Measurements from ENCODE around the gene COX14. TPM values are rescaled to one million over a fixed set of nuclear protein-coding genes. Genes with fewer than 3 reads are reported as not detected.

COX14 gene
- polyA plus RNA-seq, 3 donors, result 63.8 to 257 (median 231) TPM

GRCh38 chr12:50142993-50143392 lies 31.0 kb downstream of the COX14 start:
- Histone ChIP-seq H2AFZ (ENCODE audit: insufficient read depth, low read depth, low read length, poor library complexity, severe bottlenecking) (no peak overlapping the region), H3K4me3 (replicated peaks in 1 of 3; ENCODE audit: low read depth in 2 of 3, low read length in 3 of 3) (no peak overlapping the region), H3K4me2 (replicated peaks; ENCODE audit: extremely low read depth, low read length, poor library complexity, severe bottlenecking) (no peak overlapping the region), H3K4me1 (ENCODE audit: control insufficient read depth in 1 of 2, insufficient read depth in 2 of 2, low read length in 2 of 2) (no peaks in the 10 kb centered on the region), H3K27ac (ENCODE audit: low read depth in 1 of 2, low read length in 2 of 2) (no peak overlapping the region), H4K20me1 (ENCODE audit: insufficient read depth, low read length) (peaks cover 13% of the 10 kb centered on the region), H3K79me2 (ENCODE audit: insufficient read depth, low read length) (peaks cover 7% of the 10 kb centered on the region), H3K9me3 (replicated peaks in 1 of 2; ENCODE audit: control insufficient read depth in 1 of 2, insufficient read depth in 1 of 2, low read length in 2 of 2) (no peaks in the 10 kb centered on the region), H3K27me3 (ENCODE audit: control insufficient read depth in 2 of 2, insufficient read depth in 2 of 2, low read length in 2 of 2) (no peaks in the 10 kb centered on the region), H3K9ac (ENCODE audit: insufficient read depth, low read length, poor library complexity, severe bottlenecking) (no peak overlapping the region), H3K36me3 (replicated peaks in 1 of 2; ENCODE audit: control insufficient read depth in 1 of 2, insufficient read depth in 2 of 2, low read length in 2 of 2) (peaks cover 37 to 66% of the 10 kb centered on the region in 2 donors)
- H3K4me3 Mint-ChIP-seq, result no peak overlapping the region
- H3K27me3 Mint-ChIP-seq (ENCODE audit: low read depth in 3 of 3), result peaks cover 0 to 1% (median 0%) of the 10 kb centered on the region in 3 donors
- intact Hi-C loops (cut with micrococcal nuclease), result no loop called here
- peaks cover 35 to 62% of the 10 kb centered on the region in 2 donors for H3K36me3 Mint-ChIP-seq
- DNase-seq, result no peak
- TF ChIP-seq, protein P1, sequence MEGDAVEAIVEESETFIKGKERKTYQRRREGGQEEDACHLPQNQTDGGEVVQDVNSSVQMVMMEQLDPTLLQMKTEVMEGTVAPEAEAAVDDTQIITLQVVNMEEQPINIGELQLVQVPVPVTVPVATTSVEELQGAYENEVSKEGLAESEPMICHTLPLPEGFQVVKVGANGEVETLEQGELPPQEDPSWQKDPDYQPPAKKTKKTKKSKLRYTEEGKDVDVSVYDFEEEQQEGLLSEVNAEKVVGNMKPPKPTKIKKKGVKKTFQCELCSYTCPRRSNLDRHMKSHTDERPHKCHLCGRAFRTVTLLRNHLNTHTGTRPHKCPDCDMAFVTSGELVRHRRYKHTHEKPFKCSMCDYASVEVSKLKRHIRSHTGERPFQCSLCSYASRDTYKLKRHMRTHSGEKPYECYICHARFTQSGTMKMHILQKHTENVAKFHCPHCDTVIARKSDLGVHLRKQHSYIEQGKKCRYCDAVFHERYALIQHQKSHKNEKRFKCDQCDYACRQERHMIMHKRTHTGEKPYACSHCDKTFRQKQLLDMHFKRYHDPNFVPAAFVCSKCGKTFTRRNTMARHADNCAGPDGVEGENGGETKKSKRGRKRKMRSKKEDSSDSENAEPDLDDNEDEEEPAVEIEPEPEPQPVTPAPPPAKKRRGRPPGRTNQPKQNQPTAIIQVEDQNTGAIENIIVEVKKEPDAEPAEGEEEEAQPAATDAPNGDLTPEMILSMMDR (IDR thresholded peaks at IDR 0.05), result no peak
- no peak overlapping the region for H3K27ac Mint-ChIP-seq
- 100% methylated on average over 6 of the region's 8 CpGs for WGBS (ENCODE audit: insufficient coverage)
- no peaks in the 10 kb centered on the region for H3K4me1 Mint-ChIP-seq
- H3K9me3 Mint-ChIP-seq, result no peaks in the 10 kb centered on the region

DNA sequence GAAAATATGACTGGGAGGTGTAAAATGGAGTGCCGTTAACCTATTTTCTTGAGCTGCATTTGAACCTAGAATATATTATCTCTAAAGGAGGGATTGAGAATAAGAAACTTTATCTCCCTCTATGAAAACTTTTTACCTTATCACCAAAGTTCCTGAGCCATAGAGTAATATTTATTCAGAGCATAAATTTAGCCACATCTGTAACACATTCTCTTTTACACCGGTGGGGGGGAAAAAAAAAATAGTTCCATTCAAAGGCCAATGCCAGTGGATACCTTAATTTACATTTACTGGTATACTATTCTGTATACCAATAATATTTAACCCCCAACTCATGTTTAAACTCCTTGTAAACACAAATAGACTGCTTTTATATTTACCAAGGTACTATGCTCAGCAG lies 33.4 kb downstream of the COX14 start:
- Histone ChIP-seq H4K20me1 (ENCODE audit: insufficient read depth, low read length) (peaks cover 13% of the 10 kb centered on the region), H3K79me2 (ENCODE audit: insufficient read depth, low read length) (peaks cover 14% of the 10 kb centered on the region), H3K9me3 (replicated peaks in 1 of 2; ENCODE audit: control insufficient read depth in 1 of 2, insufficient read depth in 1 of 2, low read length in 2 of 2) (no peaks in the 10 kb centered on the region), H3K27ac (ENCODE audit: low read depth in 1 of 2, low read length in 2 of 2) (no peak overlapping the region), H3K9ac (ENCODE audit: insufficient read depth, low read length, poor library complexity, severe bottlenecking) (no peak overlapping the region), H3K4me2 (replicated peaks; ENCODE audit: extremely low read depth, low read length, poor library complexity, severe bottlenecking) (no peak overlapping the region), H3K4me3 (replicated peaks in 1 of 3; ENCODE audit: low read depth in 2 of 3, low read length in 3 of 3) (no peak overlapping the region), H3K27me3 (ENCODE audit: control insufficient read depth in 2 of 2, insufficient read depth in 2 of 2, low read length in 2 of 2) (no peaks in the 10 kb centered on the region), H2AFZ (ENCODE audit: insufficient read depth, low read depth, low read length, poor library complexity, severe bottlenecking) (no peak overlapping the region), H3K4me1 (ENCODE audit: control insufficient read depth in 1 of 2, insufficient read depth in 2 of 2, low read length in 2 of 2) (no peaks in the 10 kb centered on the region), H3K36me3 (replicated peaks in 1 of 2; ENCODE audit: control insufficient read depth in 1 of 2, insufficient read depth in 2 of 2, low read length in 2 of 2) (peaks cover 27 to 41% of the 10 kb centered on the region in 2 donors)
- H3K4me1 Mint-ChIP-seq, result no peaks in the 10 kb centered on the region
- H3K9me3 Mint-ChIP-seq, result no peaks in the 10 kb centered on the region
- peaks cover 26 to 50% of the 10 kb centered on the region in 2 donors for H3K36me3 Mint-ChIP-seq
- H3K4me3 Mint-ChIP-seq, result no peak overlapping the region
- WGBS (ENCODE audit: insufficient coverage), result no CpG with 5 or more reads among the region's 2 CpGs
- H3K27me3 Mint-ChIP-seq (ENCODE audit: low read depth in 3 of 3), result peaks cover 0 to 1% (median 0%) of the 10 kb centered on the region in 3 donors
- DNase-seq, result no peak
- H3K27ac Mint-ChIP-seq, result no peak overlapping the region
- intact Hi-C loops (cut with micrococcal nuclease), result no loop called here
- TF ChIP-seq, protein P1 (IDR thresholded peaks at IDR 0.05), result no peak
